Kidney epithelial cell (primary cell): ENCODE data around the gene CCDC160. TPM values are rescaled to one million over a fixed set of nuclear protein-coding genes. Genes with fewer than 3 reads are reported as not detected.

ENCODE experiments used
- DNase-seq: peaks from one replicate; pipeline ENCODE4 v3.0.0-alpha.2; 2010; ENCODE audit warnings: low read depth
- H3K27me3 ChIP-seq: 2 replicates; pipeline ENCODE4 v1.6.0; 2011; ENCODE audit warnings: low read length; ENCODE audit not compliant: control insufficient read depth, insufficient read depth
- H3K36me3 ChIP-seq: 2 replicates; pipeline ENCODE4 v1.5.1; 2011; ENCODE audit warnings: low read length; ENCODE audit not compliant: control insufficient read depth, insufficient read depth
- H3K4me3 ChIP-seq: 2 replicates; pipeline ENCODE4 v1.5.1; 2011; ENCODE audit warnings: low read depth, mild to moderate bottlenecking, control low read depth, low read length
- total RNA-seq: library from RNA; depleted of rRNA; stranded (reverse); fragments of >200 nt; gene quantifications from 2 replicates; pipeline ENCODE4 v1.2.3, GENCODE V29; 2015
- TF ChIP-seq, protein P1 (sequence below): IDR thresholded peaks from 2 replicates; pipeline ENCODE4 v1.5.1; 2011; ENCODE audit warnings: mild to moderate bottlenecking, moderate library complexity, low read length, control low read depth, inconsistent platforms; ENCODE audit not compliant: insufficient read depth, poor library complexity, severe bottlenecking

CCDC160 gene
- total RNA-seq, 1 donor from 2014 or later, result 0.63 TPM

DNA sequence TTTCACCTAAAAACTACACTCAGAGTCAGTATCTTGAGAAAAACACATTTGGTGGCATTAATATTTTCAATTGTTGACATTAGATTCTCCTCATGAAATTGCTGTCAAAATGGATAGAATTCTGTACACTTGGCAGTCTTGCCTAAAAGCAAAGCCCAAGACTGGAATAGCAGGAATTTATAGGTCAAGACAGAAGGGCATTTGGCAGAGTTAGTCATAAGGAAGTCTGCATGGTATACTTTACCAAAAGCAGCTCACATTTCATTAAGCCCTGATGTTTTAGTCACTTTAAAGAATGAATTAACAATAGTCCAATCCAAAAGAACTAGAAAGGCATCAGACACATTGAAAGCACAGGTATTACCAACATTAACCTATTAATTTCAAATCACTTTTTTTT is 7.1 kb downstream of the CCDC160 start:
- H3K4me3 ChIP-seq, result no peak overlapping the region
- H3K27me3 ChIP-seq, result no peaks in the 10 kb centered on the region
- no peak for DNase-seq
- TF ChIP-seq, protein P1, sequence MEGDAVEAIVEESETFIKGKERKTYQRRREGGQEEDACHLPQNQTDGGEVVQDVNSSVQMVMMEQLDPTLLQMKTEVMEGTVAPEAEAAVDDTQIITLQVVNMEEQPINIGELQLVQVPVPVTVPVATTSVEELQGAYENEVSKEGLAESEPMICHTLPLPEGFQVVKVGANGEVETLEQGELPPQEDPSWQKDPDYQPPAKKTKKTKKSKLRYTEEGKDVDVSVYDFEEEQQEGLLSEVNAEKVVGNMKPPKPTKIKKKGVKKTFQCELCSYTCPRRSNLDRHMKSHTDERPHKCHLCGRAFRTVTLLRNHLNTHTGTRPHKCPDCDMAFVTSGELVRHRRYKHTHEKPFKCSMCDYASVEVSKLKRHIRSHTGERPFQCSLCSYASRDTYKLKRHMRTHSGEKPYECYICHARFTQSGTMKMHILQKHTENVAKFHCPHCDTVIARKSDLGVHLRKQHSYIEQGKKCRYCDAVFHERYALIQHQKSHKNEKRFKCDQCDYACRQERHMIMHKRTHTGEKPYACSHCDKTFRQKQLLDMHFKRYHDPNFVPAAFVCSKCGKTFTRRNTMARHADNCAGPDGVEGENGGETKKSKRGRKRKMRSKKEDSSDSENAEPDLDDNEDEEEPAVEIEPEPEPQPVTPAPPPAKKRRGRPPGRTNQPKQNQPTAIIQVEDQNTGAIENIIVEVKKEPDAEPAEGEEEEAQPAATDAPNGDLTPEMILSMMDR, result no peak
- no peaks in the 10 kb centered on the region for H3K36me3 ChIP-seq

GRCh38 chrX:134246282-134246681 is 9.3 kb downstream of the CCDC160 start:
- Histone ChIP-seq H3K4me3 (no peak overlapping the region), H3K27me3 (no peaks in the 10 kb centered on the region), H3K36me3 (no peaks in the 10 kb centered on the region)
- no peak for DNase-seq
- TF ChIP-seq, protein P1, result no peak

- Histone ChIP-seq H3K4me3 (no peak overlapping the region), H3K27me3 (no peaks in the 10 kb centered on the region), H3K36me3 (no peaks in the 10 kb centered on the region)
- no peak for DNase-seq
- TF ChIP-seq, protein P1, result no peak
These were observed 10.5 kb downstream of the CCDC160 start for GRCh38 chrX:134247492-134247891.

DNA sequence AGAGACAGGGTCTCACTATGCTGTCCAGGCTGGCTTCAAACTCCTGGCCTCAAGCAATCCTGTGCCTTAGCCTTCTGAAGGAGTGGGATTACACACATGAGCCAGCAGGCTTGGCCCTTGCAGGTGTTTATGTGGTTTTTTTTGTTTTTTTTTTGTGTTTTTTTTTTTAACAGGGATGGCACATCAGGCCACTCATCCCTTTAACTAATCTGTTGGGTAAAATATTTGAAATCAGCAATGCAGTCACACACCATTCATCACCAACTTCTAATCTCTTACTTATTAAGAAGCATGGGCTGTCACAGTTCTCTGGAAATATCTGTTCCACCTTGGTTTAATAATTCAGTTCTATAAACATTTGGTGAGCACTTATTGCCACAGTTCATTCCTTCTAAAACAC is 12.3 kb downstream of the CCDC160 start:
- TF ChIP-seq, protein P1, result no peak
- H3K27me3 ChIP-seq, result no peaks in the 10 kb centered on the region
- H3K36me3 ChIP-seq, result no peaks in the 10 kb centered on the region
- no peak for DNase-seq
- H3K4me3 ChIP-seq, result no peak overlapping the region

DNA sequence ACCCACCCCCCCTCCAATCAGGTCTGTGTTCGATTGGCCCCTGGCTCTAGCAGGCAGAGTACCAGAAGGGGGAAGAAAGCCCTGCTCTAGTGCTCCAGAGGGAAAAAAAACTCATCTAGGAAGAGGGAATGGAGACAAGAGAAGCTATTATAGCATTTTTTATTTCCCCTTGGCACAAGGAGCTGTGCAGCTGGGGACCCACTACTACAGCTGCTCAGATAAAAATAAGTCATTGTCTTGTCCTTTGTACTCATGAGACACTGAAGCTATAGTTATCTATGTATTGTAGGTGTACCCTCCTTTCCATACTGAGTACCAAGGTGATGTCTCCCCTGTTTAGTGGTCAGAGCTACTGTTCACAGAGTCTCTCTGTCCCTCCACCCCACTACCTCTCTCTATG is 14.3 kb downstream of the CCDC160 start:
- Histone ChIP-seq H3K36me3 (no peaks in the 10 kb centered on the region), H3K4me3 (no peak overlapping the region), H3K27me3 (no peaks in the 10 kb centered on the region)
- TF ChIP-seq, protein P1, result no peak
- no peak for DNase-seq

GRCh38 chrX:134254511-134254910 is 17.5 kb downstream of the CCDC160 start:
- Histone ChIP-seq H3K27me3 (no peaks in the 10 kb centered on the region), H3K36me3 (no peaks in the 10 kb centered on the region), H3K4me3 (no peak overlapping the region)
- DNase-seq, result no peak
- TF ChIP-seq, protein P1, result no peak
